Stimulated activated CD4-positive, alpha-beta T cell treated with anti-CD3 and anti-CD28 coated beads, TNF-alpha, amount 100 ng/mL, for 4 hours (primary cell): ENCODE measurements around the gene BPGM.

ENCODE experiments used
- DNase-seq, 3 experiments: peaks; one replicate each; pipeline ENCODE4 v3.0.0-alpha.2; 2020; ENCODE audit warnings: low read depth in 3 of 3

Gene BPGM

GRCh38 chr7:134696261-134696660, 49.6 kb downstream of the BPGM start:
- DNase-seq: no peak

- DNase-seq: no peak
Observed at GRCh38 chr7:134697205-134697886, 50.7 kb downstream of the BPGM start.

GRCh38 chr7:134698481-134698880, 51.8 kb downstream of the BPGM start:
- DNase-seq: no peak

GRCh38 chr7:134699021-134699818, 52.6 kb downstream of the BPGM start:
- DNase-seq: no peak

- DNase-seq: no peak
Observed at GRCh38 chr7:134699899-134700298, 53.2 kb downstream of the BPGM start.

- no peak for DNase-seq
Observed at GRCh38 chr7:134701272-134701671, 54.6 kb downstream of the BPGM start.

GRCh38 chr7:134702366-134703240, 56.0 kb downstream of the BPGM start:
- DNase-seq: no peak

GRCh38 chr7:134703241-134703594, 56.6 kb downstream of the BPGM start:
- no peak for DNase-seq

- DNase-seq: no peak
Observed at GRCh38 chr7:134703782-134704181, 57.1 kb downstream of the BPGM start.

- no peak for DNase-seq
Observed at GRCh38 chr7:134704827-134705226, 58.2 kb downstream of the BPGM start.

- no peak for DNase-seq
Observed at GRCh38 chr7:134705716-134706115, 59.1 kb downstream of the BPGM start.

GRCh38 chr7:134706468-134706867, 59.8 kb downstream of the BPGM start:
- DNase-seq: no peak

GRCh38 chr7:134707663-134708378, 61.2 kb downstream of the BPGM start:
- DNase-seq: no peak

- DNase-seq: no peak
Observed at GRCh38 chr7:134708692-134709091, 62.0 kb downstream of the BPGM start.

- DNase-seq: no peak
Observed at GRCh38 chr7:134709197-134709596, 62.5 kb downstream of the BPGM start.

GRCh38 chr7:134710511-134710853, 63.8 kb downstream of the BPGM start:
- DNase-seq: peak in 2 of 3 experiments; percentile 2

- DNase-seq: peak; percentile 8 to 25 (median 11)
Observed at GRCh38 chr7:134710854-134711624, 64.4 kb downstream of the BPGM start.

GRCh38 chr7:134712196-134712595, 65.5 kb downstream of the BPGM start:
- no peak for DNase-seq

GRCh38 chr7:134714470-134715205, 68.0 kb downstream of the BPGM start:
- DNase-seq: no peak

- no peak for DNase-seq
Observed at GRCh38 chr7:134718211-134718875, 71.7 kb downstream of the BPGM start.
